ENCODE results near the gene KRTDAP.

The KRTDAP gene

DNA sequence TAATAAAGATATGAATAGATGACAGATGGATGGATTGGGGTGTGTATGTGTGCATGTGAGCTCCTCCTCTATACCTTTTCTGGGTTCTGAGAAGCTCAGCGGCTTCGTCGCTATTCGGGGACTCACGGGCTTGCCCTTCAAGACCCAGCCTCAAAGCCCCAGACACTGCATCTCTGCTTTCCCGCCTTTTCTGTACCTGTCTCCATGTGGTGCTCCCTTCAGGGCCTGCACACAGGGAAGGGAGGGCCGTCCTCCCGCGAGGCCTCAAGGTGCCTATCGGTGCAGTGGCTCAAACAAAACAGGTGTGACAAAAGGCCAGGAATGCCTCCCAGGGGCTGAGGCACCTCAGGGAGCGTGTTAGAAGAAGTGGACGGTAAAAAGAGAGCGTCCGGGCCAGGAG lies 16.2 kb downstream of the KRTDAP start:
- TF ChIP-seq EP300 (IDR thresholded peaks at IDR 0.05; ENCODE audit: borderline replicate concordance) (no peak), EGR1 (IDR thresholded peaks at IDR 0.05) (no peak), RAD21 (IDR thresholded peaks at IDR 0.05; ENCODE audit: low read depth) (no peak), TEAD4 (IDR thresholded peaks at IDR 0.05) (no peak)

GRCh38 chr19:35471946-35472345 lies 18.3 kb downstream of the KRTDAP start:
- TF ChIP-seq FOXM1 (IDR thresholded peaks at IDR 0.05; ENCODE audit: borderline replicate concordance, low read depth) (no peak), CEBPB (IDR thresholded peaks at IDR 0.05) (no peak), RAD21 (IDR thresholded peaks at IDR 0.05; ENCODE audit: low read depth) (no peak), TCF12 (IDR thresholded peaks at IDR 0.05; ENCODE audit: low read depth) (no peak), CREB1 (IDR thresholded peaks at IDR 0.05; ENCODE audit: low read depth) (no peak), TAF1 (IDR thresholded peaks at IDR 0.05; ENCODE audit: low read depth) (no peak), TEAD4 (IDR thresholded peaks at IDR 0.05) (no peak)
- TF ChIP-seq, protein P1, sequence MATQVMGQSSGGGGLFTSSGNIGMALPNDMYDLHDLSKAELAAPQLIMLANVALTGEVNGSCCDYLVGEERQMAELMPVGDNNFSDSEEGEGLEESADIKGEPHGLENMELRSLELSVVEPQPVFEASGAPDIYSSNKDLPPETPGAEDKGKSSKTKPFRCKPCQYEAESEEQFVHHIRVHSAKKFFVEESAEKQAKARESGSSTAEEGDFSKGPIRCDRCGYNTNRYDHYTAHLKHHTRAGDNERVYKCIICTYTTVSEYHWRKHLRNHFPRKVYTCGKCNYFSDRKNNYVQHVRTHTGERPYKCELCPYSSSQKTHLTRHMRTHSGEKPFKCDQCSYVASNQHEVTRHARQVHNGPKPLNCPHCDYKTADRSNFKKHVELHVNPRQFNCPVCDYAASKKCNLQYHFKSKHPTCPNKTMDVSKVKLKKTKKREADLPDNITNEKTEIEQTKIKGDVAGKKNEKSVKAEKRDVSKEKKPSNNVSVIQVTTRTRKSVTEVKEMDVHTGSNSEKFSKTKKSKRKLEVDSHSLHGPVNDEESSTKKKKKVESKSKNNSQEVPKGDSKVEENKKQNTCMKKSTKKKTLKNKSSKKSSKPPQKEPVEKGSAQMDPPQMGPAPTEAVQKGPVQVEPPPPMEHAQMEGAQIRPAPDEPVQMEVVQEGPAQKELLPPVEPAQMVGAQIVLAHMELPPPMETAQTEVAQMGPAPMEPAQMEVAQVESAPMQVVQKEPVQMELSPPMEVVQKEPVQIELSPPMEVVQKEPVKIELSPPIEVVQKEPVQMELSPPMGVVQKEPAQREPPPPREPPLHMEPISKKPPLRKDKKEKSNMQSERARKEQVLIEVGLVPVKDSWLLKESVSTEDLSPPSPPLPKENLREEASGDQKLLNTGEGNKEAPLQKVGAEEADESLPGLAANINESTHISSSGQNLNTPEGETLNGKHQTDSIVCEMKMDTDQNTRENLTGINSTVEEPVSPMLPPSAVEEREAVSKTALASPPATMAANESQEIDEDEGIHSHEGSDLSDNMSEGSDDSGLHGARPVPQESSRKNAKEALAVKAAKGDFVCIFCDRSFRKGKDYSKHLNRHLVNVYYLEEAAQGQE (IDR thresholded peaks at IDR 0.05; ENCODE audit: low read depth): no peak

DNA sequence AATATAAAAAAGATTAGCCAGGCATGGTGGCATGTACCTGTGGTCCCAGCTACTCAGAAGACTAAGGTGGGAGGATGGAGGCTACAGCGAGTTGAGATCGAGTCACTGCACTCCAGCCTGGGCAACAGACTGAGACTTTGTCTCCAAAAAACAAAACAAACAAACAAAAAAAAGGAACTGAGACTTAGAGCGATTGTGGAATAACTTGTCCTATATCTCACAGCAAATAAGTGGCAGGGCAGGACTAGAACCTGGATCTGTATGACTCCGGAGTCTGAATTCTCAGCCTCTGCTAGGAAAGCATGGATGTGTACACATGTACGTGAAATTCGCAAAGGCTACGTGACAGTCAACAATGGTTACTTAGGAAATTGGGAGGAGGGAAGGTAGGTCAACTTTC lies 20.1 kb downstream of the KRTDAP start:
- no peak for TF ChIP-seq YY1 (IDR thresholded peaks at IDR 0.05; ENCODE audit: low read depth)
- TF ChIP-seq TEAD4 (IDR thresholded peaks at IDR 0.05): no peak

- TF ChIP-seq EGR1 (IDR thresholded peaks at IDR 0.05) (no peak), NFIC (IDR thresholded peaks at IDR 0.05) (no peak), RAD21 (IDR thresholded peaks at IDR 0.05; ENCODE audit: low read depth) (peak; percentile 58), TCF12 (IDR thresholded peaks at IDR 0.05; ENCODE audit: low read depth) (no peak), CEBPB (IDR thresholded peaks at IDR 0.05) (no peak), TAF1 (IDR thresholded peaks at IDR 0.05; ENCODE audit: low read depth) (no peak), FOXM1 (IDR thresholded peaks at IDR 0.05; ENCODE audit: borderline replicate concordance, low read depth) (no peak)
- TF ChIP-seq, protein P2, sequence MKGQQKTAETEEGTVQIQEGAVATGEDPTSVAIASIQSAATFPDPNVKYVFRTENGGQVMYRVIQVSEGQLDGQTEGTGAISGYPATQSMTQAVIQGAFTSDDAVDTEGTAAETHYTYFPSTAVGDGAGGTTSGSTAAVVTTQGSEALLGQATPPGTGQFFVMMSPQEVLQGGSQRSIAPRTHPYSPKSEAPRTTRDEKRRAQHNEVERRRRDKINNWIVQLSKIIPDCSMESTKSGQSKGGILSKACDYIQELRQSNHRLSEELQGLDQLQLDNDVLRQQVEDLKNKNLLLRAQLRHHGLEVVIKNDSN (IDR thresholded peaks at IDR 0.05): no peak
Observed at GRCh38 chr19:35468637-35469036, 21.6 kb downstream of the KRTDAP start.

DNA sequence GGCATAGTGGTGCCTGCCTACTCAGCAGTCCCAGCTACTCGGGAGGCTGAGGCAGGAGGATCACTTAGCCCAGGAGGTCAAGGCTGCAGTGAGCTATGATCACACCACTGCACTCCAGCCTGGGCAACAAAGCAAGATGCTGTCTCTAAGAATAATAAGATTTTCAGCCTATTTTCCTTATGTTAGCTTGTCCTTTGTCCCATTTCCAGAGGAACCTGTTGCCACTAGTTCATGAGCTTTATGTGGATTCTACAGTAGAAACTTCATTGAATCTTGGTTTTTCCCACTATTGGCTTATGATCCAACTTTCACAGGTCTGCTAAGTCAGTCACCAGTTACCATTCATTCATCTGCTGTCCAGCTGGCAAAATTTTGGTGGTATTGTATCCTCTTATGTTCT lies 24.0 kb downstream of the KRTDAP start:
- TF ChIP-seq YY1 (IDR thresholded peaks at IDR 0.05; ENCODE audit: low read depth): no peak
- TF ChIP-seq TEAD4 (IDR thresholded peaks at IDR 0.05): no peak
- TF ChIP-seq, protein P3, sequence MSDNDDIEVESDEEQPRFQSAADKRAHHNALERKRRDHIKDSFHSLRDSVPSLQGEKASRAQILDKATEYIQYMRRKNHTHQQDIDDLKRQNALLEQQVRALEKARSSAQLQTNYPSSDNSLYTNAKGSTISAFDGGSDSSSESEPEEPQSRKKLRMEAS (IDR thresholded peaks at IDR 0.05): no peak
- no peak for TF ChIP-seq ZBTB7A (IDR thresholded peaks at IDR 0.05; ENCODE audit: low read depth)
- no peak for TF ChIP-seq RAD21 (IDR thresholded peaks at IDR 0.05; ENCODE audit: low read depth)
- TF ChIP-seq CEBPB (IDR thresholded peaks at IDR 0.05): no peak
- TF ChIP-seq TCF12 (IDR thresholded peaks at IDR 0.05; ENCODE audit: low read depth): no peak
- TF ChIP-seq CREB1 (IDR thresholded peaks at IDR 0.05; ENCODE audit: low read depth): no peak
- TF ChIP-seq FOXM1 (IDR thresholded peaks at IDR 0.05; ENCODE audit: borderline replicate concordance, low read depth): no peak
- TF ChIP-seq NFIC (IDR thresholded peaks at IDR 0.05): no peak
- TF ChIP-seq EGR1 (IDR thresholded peaks at IDR 0.05): no peak
- TF ChIP-seq, protein P2 (IDR thresholded peaks at IDR 0.05): no peak
- TF ChIP-seq EP300 (IDR thresholded peaks at IDR 0.05; ENCODE audit: borderline replicate concordance): no peak
- TF ChIP-seq, protein P1 (IDR thresholded peaks at IDR 0.05; ENCODE audit: low read depth): no peak
- no peak for TF ChIP-seq TAF1 (IDR thresholded peaks at IDR 0.05; ENCODE audit: low read depth)

DNA sequence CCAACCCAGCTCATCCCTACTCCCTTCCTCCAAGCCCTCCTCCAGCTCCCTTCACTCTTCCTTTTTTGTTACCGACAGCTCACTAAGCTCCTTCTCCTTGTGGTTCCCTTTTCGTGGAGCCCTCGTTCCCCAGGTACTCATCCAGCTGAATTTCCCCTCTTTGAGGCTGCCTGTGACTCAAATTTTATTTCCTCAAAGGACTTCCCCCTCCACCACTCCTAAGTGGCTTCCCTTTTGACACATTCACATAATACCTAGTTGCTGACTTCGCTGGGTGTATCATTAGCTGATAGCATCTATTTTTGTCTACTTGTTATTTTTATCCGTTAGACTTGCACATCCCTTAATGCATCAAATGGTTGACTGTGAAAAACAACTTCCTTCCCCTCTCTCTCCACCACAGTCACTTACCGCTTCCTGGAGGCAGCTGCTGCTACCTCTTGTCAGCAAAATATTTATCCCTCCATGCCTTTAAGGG lies 27.7 kb downstream of the KRTDAP start:
- TF ChIP-seq FOXM1 (IDR thresholded peaks at IDR 0.05; ENCODE audit: borderline replicate concordance, low read depth) (no peak), TAF1 (IDR thresholded peaks at IDR 0.05; ENCODE audit: low read depth) (no peak), TCF12 (IDR thresholded peaks at IDR 0.05; ENCODE audit: low read depth) (no peak), CREB1 (IDR thresholded peaks at IDR 0.05; ENCODE audit: low read depth) (no peak), NFIC (IDR thresholded peaks at IDR 0.05) (no peak), YY1 (IDR thresholded peaks at IDR 0.05; ENCODE audit: low read depth) (no peak)
- TF ChIP-seq, protein P2 (IDR thresholded peaks at IDR 0.05): no peak
- TF ChIP-seq, protein P1 (IDR thresholded peaks at IDR 0.05; ENCODE audit: low read depth): no peak
- TF ChIP-seq, protein P3 (IDR thresholded peaks at IDR 0.05): no peak
